SK-N-MC (cell line): ENCODE results near the gene HTRA1.
A peak's percentile ranks its signal among the peaks of the same experiment; 100 is the strongest.

Source experiments
- DNase-seq: peaks from one replicate; pipeline ENCODE4 v3.0.0-alpha.2; 2011; ENCODE audit warnings: low read depth, low spot score
- H3K27ac ChIP-seq: fragments of 200-600 bp; sonication (generic); 2 replicates; pipeline ENCODE4 v1.5.1; 2016; ENCODE audit warnings: mixed run types
- H3K36me3 ChIP-seq: fragments of 200-600 bp; sonication (generic); 2 replicates; pipeline ENCODE4 v1.6.1; 2017; ENCODE audit warnings: antibody characterized with exemption, low read length, mixed read lengths; ENCODE audit not compliant: insufficient read depth
- H3K4me3 ChIP-seq: fragments of 200-600 bp; sonication (generic); 2 replicates; pipeline ENCODE4 v1.5.1; 2016
- H3K9ac ChIP-seq: fragments of 200-600 bp; sonication (generic); 2 replicates; pipeline ENCODE4 v1.8.0; 2017; ENCODE audit warnings: mixed run types, mixed read lengths; ENCODE audit not compliant: insufficient read length
- H3K9me3 ChIP-seq: fragments of 200-600 bp; sonication (generic); 2 replicates; pipeline ENCODE4 v1.6.1; 2017; ENCODE audit warnings: low read depth, mild to moderate bottlenecking, antibody characterized with exemption, low read length, moderate library complexity, mixed read lengths
- EZH2 ChIP-seq: fragments of 200-600 bp; sonication (generic); IDR thresholded peaks from one replicate; pipeline ENCODE4 v1.6.1; 2017; ENCODE audit warnings: antibody characterized with exemption
- FOXP2 ChIP-seq: optimal IDR thresholded peaks from 2 replicates; pipeline ENCODE3; 2011; ENCODE audit warnings: mild to moderate bottlenecking, moderate library complexity; ENCODE audit not compliant: insufficient read depth; ENCODE audit errors: extremely low read length, control extremely low read depth
- POLR2AphosphoS5 ChIP-seq: IDR thresholded peaks from 2 replicates; pipeline ENCODE4 v1.6.1; 2012; ENCODE audit warnings: mild to moderate bottlenecking, low read depth, low read length, borderline replicate concordance

HTRA1 gene

DNA sequence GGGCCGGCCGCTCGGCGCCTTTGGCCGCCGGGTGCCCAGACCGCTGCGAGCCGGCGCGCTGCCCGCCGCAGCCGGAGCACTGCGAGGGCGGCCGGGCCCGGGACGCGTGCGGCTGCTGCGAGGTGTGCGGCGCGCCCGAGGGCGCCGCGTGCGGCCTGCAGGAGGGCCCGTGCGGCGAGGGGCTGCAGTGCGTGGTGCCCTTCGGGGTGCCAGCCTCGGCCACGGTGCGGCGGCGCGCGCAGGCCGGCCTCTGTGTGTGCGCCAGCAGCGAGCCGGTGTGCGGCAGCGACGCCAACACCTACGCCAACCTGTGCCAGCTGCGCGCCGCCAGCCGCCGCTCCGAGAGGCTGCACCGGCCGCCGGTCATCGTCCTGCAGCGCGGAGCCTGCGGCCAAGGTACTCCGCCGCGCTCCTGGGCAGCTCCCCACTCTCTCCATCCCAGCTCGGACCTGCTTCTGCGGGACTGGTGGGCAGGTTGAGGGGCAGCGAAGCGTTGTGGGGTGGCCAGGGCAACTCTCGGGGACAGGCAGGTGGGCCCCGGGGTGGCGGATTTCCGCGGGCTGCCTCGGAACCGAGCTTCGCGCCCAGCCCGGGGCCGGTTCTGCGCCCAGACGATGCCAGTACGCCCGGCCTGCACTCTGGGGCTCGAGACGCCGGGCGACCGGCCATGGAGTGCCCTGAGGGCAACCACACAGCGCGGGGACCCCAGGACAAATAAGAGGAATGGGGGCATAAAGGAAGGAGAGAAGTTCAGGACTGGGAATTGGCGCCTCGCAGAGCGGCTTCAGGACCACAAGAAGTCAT lies 578 bp downstream of the HTRA1 start:
- Histone ChIP-seq H3K36me3 (no peaks in the 10 kb centered on the region), H3K9me3 (no peaks in the 10 kb centered on the region), H3K9ac (no peak overlapping the region), H3K4me3 (no peak overlapping the region), H3K27ac (no peak overlapping the region)
- peak; percentile 79 for TF ChIP-seq EZH2
- TF ChIP-seq FOXP2: no peak
- DNase-seq: no peak

- peak; percentile 43 for TF ChIP-seq EZH2
- TF ChIP-seq FOXP2: no peak
- no peak for DNase-seq
- Histone ChIP-seq H3K9me3 (no peaks in the 10 kb centered on the region), H3K36me3 (no peaks in the 10 kb centered on the region), H3K27ac (no peak overlapping the region), H3K4me3 (no peak overlapping the region), H3K9ac (no peak overlapping the region)
Measured at GRCh38 chr10:122462533-122463465, 1.4 kb downstream of the HTRA1 start.

DNA sequence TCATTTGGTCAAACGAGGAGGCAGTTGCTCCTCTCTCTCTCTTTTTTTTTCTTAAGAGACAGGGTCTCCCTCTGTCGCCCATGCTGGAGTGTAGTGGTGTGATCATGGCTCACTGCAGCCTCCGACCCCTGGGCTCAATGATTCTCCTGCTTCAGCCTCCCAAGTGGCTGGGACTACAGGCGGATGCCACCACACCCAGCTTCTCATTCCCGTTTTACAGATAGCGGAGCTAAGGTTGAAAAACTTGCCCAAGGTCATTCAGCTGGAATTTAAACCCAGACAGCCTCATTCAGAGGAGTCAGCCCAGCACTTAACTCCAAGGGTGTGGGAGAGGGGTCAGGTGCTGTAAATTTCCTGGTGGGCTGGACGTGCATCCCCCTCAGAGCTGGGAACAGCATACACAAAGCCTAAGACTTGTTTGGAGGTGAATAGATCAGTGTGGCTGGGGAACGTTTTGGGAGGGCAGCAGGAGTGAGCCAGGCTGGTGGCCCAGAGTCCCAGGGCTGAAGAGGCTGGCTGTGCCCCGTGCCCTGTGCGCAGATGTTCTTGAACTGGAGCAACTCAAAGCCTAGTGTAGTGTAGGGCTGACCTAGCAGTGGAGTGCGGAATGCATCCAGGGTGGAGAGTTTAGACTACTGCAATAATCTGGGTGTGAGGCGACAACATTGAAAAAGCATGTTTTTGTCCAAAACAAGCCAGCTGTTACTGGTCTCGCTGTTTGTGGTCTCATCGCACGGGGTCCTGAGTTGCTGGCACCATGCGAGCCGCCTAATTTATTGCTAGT lies 2.3 kb downstream of the HTRA1 start:
- no peak for TF ChIP-seq EZH2
- no peak for TF ChIP-seq POLR2AphosphoS5
- TF ChIP-seq FOXP2: no peak
- no peak for DNase-seq
- no peak overlapping the region for H3K9ac ChIP-seq
- no peak overlapping the region for H3K4me3 ChIP-seq
- H3K9me3 ChIP-seq: no peaks in the 10 kb centered on the region
- no peak overlapping the region for H3K27ac ChIP-seq
- H3K36me3 ChIP-seq: no peaks in the 10 kb centered on the region

- no peak for DNase-seq
- no peak overlapping the region for H3K4me3 ChIP-seq
- H3K9ac ChIP-seq: no peak overlapping the region
- no peak for TF ChIP-seq EZH2
- no peak for TF ChIP-seq POLR2AphosphoS5
- no peak for TF ChIP-seq FOXP2
- no peaks in the 10 kb centered on the region for H3K9me3 ChIP-seq
- no peak overlapping the region for H3K27ac ChIP-seq
- H3K36me3 ChIP-seq: no peaks in the 10 kb centered on the region
Measured at GRCh38 chr10:122464250-122464510, 2.8 kb downstream of the HTRA1 start.

DNA sequence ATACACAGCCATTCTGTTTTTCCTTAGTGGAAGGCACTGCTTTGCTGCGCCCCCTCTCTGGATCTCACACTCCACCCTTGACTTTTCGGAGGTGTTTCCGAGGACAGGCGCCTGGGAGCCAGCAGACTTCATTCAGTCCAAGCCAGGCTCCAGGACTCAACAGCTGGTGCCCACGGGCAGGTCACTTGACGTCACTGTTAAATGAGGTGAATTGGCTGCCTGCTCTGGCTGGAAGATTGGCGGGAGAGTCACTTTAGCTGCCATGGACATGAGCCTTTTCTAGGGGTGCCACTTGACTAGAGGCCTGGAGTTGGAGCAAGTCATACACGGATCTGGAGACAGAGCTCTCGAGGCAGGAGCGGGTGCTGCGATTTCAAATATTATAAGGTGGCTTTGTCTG lies 3.2 kb downstream of the HTRA1 start:
- H3K9me3 ChIP-seq: no peaks in the 10 kb centered on the region
- no peak overlapping the region for H3K9ac ChIP-seq
- H3K4me3 ChIP-seq: no peak overlapping the region
- H3K36me3 ChIP-seq: no peaks in the 10 kb centered on the region
- no peak for DNase-seq
- no peak overlapping the region for H3K27ac ChIP-seq
- no peak for TF ChIP-seq FOXP2
- TF ChIP-seq EZH2: no peak
- no peak for TF ChIP-seq POLR2AphosphoS5

DNA sequence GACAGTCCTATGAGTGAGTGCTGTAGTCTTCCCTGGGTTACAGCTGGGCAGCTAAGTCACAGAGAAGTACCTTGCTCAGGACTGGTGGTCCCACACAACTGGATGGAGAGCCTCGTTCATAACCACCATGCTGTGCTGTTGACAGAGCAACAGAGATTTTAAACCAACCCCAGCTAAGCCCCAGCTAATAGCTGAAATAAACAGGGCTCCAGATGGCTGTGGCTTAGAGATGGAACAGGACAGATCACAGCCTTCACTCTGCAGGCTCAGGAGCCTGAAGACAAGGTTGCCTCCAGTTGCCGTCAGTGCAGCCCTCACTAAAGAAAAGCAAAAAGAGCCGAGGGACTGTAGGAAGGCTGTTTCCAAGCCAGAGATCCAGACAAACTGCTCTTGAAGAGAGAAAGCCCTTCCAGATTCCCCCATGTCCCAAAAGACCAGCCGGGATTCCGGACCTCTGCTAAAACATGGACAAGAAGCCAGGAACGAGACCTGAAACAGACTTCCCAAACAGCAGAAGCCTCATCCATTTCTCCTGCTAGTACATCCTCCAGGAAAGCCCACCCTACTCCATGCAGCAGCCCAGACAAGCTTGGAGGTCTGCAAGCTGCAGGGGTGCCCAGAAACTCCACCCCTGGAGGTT lies 4.2 kb downstream of the HTRA1 start:
- Histone ChIP-seq H3K9ac (no peak overlapping the region), H3K36me3 (no peaks in the 10 kb centered on the region), H3K9me3 (no peaks in the 10 kb centered on the region), H3K27ac (no peak overlapping the region), H3K4me3 (no peak overlapping the region)
- TF ChIP-seq EZH2 (no peak), POLR2AphosphoS5 (no peak), FOXP2 (no peak)
- DNase-seq: no peak

- H3K27ac ChIP-seq: no peak overlapping the region
- TF ChIP-seq FOXP2 (no peak), EZH2 (no peak), POLR2AphosphoS5 (no peak)
- no peak overlapping the region for H3K9ac ChIP-seq
- H3K4me3 ChIP-seq: no peak overlapping the region
- H3K36me3 ChIP-seq: no peaks in the 10 kb centered on the region
- DNase-seq: no peak
- no peaks in the 10 kb centered on the region for H3K9me3 ChIP-seq
Measured at GRCh38 chr10:122466951-122467381, 5.6 kb downstream of the HTRA1 start.

DNA sequence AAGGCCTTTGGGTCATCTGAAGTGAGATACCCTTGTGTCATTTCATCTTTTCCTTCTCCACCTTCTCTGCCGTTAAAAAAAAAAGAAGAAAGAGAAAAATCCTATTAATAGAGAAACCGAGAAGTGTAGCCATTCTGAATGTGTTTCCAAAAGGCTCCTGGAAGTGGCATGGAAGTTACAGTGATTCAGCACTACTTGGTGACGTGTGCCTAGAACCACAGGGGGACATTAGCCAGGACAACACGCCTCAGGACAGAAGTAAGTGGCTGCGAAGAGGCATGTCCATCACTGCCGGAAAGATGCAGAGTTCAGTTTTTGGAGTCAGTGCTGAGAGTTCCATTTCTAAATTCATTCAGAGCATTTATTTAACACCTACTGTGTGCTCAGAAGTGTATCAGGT lies 6.3 kb downstream of the HTRA1 start:
- Histone ChIP-seq H3K9me3 (no peaks in the 10 kb centered on the region), H3K36me3 (no peaks in the 10 kb centered on the region), H3K9ac (no peak overlapping the region), H3K27ac (no peak overlapping the region), H3K4me3 (no peak overlapping the region)
- TF ChIP-seq POLR2AphosphoS5 (no peak), FOXP2 (no peak), EZH2 (no peak)
- no peak for DNase-seq
